ENCODE measurements around the gene IGF1R.

The IGF1R gene

DNA sequence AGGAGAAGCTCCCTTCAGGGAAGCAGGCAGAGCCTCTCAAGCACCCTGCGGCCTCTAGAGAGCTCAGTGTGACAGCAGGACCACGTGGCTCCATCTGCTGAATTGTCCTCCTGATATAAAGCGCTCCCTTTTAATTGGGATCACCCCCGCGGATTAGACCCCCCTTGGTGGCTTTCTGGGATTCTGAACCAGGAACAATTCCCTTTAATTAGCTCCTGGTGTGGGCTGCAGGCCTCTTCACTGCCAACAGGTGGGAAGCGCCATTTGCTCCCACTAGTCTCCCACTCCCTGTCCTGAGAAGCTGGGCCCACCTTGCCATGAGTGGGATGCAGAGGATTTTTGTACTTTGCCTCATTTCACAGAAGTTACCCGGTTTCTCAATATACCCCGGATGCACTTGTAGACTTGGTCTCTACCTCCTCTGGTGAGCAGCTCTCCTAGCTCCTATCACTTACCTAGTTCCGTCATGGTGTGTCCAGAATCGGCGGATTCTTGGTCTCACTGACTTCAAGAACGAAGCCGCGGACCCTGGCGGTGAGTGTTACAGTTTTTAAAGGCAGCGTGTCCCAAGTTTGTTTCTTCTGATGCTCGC, 358.7 kb downstream of the IGF1R start:
- no peak for DNase-seq

GRCh38 chr15:99009741-99010330, 361.5 kb downstream of the IGF1R start:
- DNase-seq, result no peak

DNA sequence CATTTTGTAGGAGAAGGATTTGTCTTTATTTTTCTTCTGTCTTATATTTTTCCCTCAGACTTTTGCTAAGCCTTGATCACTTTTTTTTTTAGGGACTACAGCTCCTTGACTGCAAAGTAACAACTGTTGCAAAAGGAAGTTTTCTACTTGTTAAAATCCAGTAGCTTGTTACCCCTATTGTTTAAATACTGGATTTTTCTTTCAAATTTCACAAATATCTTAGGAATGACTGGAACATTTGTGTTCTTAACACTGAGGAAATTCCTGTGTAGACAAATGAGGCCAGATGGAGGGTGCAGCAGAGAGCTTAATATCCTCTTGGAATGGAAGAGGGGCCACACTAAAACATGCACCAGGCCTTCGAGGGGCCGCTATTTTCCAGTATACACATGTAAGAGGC, 362.4 kb downstream of the IGF1R start:
- no peak for DNase-seq

Data from inflammatory macrophage (primary cell).